Measurements from ENCODE around the gene CLDN2.

The CLDN2 gene

DNA sequence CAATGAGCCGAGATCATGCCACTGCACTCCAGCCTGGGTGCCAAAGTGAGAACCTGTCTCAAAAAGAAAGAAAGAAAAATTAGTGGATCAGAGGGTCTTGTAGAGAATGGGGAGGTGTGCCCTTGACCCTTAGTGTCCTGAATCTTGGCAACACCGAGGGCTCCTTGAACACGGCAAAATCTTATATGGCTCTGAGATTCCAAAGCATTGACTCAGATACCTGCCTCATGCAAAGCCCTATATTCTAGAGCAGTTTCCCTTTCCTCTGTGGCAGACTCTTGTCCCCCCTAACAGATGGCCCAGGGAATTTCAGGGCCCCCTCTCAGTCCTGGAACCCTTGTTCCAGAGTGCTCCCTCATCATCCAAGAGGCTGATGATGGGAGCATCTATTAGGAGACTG is 6.8 kb downstream of the CLDN2 start:
- DNase-seq, result no peak

- DNase-seq, result no peak
Measured at GRCh38 chrX:106927700-106928099, 7.5 kb downstream of the CLDN2 start.

DNA sequence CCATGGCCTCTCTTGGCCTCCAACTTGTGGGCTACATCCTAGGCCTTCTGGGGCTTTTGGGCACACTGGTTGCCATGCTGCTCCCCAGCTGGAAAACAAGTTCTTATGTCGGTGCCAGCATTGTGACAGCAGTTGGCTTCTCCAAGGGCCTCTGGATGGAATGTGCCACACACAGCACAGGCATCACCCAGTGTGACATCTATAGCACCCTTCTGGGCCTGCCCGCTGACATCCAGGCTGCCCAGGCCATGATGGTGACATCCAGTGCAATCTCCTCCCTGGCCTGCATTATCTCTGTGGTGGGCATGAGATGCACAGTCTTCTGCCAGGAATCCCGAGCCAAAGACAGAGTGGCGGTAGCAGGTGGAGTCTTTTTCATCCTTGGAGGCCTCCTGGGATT is 8.0 kb downstream of the CLDN2 start:
- DNase-seq, result no peak

DNA sequence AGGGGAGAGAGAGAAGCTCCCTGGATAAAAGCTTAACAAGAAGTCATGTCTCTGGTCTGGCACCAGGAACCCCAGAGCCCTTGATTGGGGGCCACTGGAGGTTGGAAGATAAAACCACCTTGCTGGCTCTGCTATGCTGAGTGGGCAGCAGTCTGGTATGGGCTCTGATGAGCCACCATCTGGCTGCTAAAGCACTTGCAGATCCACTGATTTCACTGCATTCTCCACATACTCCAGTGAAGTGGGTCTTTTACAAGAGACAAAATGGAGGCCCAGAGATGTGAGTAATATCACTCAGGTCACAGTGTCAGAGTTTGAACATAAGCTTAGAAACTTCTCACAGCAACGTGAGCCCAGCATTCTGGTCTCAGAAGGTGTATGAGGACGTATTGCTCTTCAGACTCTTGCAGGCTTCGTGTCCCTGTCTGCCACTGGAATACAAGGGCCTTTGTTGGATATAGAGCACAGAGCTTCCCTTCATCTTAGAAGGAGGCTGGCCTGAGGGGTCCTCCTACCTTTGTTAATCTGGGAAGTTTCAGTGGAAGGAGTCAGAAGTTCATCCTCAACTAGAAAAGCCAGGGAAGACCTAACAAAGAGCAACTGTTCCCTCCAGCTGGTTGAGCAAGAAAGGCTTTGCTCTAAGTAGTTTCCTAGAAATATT is 11.8 kb downstream of the CLDN2 start:
- DNase-seq, result no peak

DNA sequence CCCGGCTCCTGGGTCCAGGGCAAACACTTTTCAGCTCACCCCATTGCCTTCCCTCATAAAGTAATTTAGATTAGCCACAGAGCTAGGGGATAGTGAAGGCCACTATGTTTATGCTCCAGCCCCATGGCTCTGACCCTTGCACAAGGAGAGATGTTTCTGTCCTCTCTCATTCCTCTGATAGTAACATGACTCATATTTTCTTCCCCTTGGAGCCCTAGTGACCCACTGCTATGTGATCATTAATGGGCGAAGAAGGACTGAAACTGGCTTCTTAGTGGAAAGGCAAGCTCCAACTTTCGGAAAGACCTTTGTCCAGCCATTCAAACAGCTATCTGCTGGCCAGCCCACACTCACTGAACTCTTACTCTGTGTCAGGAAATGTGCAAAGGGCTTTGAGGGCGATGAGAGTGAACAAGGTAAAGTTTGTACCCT is 12.3 kb downstream of the CLDN2 start:
- DNase-seq, result no peak

- no peak for DNase-seq
Measured at GRCh38 chrX:106932960-106933537, 12.8 kb downstream of the CLDN2 start.

- no peak for DNase-seq
Measured at GRCh38 chrX:106933538-106933961, 13.3 kb downstream of the CLDN2 start.

GRCh38 chrX:106935175-106935574 is 15.0 kb downstream of the CLDN2 start:
- no peak for DNase-seq

DNA sequence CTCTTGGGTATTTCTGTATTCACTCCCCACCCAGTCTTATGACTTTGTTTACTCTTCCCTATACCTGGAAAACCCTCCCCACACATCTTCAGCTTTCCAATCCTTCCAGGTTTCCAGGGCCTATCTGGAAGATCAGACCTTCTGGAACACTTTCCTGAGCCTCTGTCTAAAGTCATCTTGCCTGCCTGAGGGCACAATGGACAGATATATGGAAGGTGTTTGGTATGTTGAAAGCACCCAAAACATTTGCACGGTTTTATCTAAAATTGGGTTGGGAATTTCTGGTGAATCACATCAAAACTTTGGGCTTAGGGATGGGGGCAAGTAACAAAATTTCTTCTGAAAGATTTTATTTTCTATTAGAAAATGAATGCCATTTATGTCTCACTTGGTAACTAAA is 16.0 kb downstream of the CLDN2 start:
- DNase-seq, result no peak

DNA sequence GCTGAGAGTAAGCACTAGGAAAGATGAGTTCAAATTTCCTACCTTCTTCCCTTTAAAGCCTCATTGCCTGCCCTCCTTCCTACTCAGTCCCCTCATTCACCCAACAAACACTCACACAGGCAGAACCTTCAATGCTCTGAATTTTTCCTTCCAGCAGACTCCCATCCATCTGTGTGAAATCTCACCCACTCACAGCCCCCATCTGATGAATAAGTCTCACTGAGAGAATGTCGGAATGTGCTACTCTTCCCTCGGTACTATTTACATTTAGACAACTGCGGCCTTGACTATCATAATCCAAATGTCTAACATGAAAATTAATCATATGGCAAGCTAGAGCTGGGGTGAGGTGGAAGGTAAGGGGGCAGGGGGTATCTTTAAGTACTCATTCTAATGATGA is 19.4 kb downstream of the CLDN2 start:
- no peak for DNase-seq

DNA sequence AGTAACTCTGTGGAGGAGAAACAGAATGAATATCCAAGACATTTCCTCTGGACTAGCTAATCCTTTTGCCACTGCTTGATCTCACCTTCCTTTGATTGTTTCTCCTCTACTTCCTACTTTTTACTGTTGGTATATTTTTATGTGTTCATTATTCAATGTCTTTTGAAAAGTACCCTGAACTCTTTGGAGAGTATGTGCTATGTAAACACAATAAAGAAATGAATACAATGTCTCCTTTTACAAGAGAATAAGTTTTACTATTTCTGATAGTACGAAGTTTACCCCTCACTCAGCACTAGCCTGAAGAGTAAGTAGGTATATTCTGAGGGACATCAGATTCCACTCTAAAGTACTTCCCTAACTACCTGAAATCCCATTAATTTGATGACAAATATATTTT is 19.9 kb downstream of the CLDN2 start:
- no peak for DNase-seq

DNA sequence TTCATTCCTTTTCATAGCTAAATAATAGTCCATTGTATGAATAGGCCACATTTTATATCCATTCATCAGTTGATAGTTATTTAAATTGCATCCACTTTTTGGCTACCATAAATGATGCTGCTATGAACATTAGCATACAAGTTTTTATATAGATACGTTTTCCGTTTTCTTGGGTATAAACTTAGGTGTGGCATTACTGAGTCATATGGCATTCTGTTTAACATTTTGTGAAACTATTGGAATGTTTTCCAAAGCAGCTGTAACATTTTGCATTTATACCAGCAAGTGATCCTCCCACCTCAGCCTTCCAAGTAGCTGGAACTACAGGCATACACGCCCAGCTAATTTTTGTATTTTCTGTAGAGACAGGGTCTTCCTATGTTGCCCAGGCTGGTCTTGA is 26.3 kb downstream of the CLDN2 start:
- DNase-seq, result no peak

DNA sequence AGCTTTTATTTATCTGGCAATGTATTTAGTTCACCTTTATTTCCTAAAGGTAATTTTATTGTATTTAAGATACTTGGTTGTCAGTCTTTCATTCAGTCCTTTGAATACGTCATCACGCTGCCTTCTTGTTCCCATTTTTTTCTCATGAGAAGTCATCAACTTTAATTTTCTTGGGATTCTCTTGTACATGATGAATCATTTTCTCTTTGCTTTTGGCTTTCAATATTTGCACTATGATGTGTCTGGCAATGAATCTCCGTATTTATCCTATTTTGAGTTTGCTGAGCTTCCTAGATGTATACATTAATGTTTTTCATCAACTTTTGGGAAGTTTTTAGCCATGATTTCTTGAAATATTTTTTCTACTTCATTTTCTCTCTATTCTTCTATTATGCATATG is 28.4 kb downstream of the CLDN2 start:
- DNase-seq, result no peak

DNA sequence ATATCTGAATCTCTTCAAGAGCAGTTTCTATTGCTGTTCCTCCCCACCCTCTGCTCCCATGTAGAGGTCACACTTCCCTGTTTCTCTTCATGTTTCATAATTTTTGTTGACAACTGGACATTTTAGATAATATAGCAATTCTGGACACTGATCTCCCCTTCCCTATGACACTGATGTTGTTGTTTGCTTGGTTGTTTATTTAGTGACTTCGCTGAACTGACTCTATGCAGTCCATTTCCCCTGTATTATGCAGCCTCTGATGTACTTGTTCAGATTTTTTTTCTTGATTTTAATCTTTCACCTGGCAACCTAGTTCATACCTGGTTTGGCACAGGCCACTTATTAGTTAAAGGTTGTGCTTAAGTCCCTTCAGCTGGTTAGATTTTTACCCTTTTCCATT is 29.2 kb downstream of the CLDN2 start:
- no peak for DNase-seq

GRCh38 chrX:106950381-106950780 is 30.2 kb downstream of the CLDN2 start:
- no peak for DNase-seq

DNA sequence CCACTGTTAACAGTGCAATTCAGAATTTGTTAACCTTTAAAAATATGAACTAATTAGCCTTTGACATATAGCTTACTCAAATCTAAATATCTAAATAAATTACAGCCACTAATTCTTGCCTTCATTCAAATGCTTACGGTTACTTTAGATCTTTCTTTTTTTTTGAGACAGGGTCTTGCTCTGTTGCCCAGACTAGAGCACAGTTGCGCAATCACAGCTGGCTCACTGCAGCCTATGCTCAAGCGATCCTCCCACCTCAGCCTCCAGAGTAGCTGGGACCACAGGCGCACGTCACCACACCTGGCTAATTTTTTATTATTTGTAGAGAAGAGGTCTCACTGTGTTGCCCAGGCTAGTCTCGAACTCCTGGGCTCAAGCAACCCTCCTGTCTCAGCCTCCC is 31.0 kb downstream of the CLDN2 start:
- DNase-seq, result no peak

- DNase-seq, result no peak
Measured at GRCh38 chrX:106952089-106952488, 31.9 kb downstream of the CLDN2 start.

DNA sequence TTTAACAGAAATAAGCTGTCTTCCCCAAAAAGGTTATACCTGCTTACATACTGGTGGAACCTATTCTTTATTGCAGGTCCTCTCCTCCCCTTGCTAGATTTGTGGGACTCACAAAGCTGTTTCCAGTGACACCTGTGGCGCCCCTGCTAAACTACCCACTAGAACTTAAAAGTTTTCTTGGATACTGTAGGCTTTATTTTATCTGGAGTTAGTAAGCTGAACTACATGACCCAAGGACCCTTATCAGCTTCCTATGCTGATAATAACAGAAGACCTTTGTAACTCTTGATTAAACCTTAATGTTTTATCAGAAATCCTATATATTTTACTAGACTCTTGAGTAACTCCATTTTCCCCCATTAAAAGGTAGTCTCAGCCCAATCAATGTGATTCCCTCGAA is 32.3 kb downstream of the CLDN2 start:
- DNase-seq, result no peak

DNA sequence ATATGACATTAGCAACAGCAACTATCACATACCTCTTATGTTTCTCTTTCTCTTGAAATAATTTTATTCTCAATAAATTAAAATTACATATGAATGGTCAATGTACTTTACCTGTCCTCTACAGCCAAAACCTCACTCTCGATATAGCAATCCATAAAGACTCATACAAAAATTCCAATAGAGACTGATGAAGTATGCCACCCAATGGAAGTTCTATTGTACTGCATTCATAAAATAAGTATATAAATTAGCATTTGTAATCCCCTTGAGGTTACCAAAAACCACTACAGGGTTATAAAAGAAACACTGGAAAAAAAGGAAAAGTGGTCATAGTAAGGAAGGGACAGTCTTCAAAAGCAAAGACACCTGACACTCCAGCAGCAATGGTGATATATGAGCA is 32.8 kb downstream of the CLDN2 start:
- DNase-seq, result peak in 2 of 3 donors; percentile 6 to 28

- no peak for DNase-seq
Measured at GRCh38 chrX:106954041-106954440, 33.8 kb downstream of the CLDN2 start.

GRCh38 chrX:106955004-106955772 is 35.0 kb downstream of the CLDN2 start:
- no peak for DNase-seq

DNA sequence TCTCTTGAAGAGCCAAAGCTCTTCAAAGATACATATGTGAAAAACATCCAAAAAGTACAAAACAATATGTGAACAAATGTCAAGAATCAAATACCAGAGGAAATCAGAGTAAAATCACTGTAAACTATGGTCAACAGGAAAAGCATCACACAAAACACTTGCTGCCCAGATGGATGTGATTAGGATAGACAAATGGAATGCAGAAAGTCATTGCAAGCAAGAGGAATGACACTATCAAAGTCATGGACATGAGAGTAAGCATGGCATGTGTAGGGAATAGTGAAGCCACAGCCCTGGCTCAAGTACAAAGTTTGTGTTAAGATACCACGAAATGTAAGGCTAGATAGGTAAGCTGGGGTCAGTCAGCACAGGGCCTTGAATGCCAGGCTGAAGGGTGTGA is 37.7 kb downstream of the CLDN2 start:
- no peak for DNase-seq

- no peak for DNase-seq
Measured at GRCh38 chrX:106959901-106960300, 39.7 kb downstream of the CLDN2 start.

- no peak for DNase-seq
Measured at GRCh38 chrX:106963111-106963510, 42.9 kb downstream of the CLDN2 start.

Measured in suppressor macrophage treated with lipopolysaccharide for 1 hour (primary cell).